HUES64 (cell line): Measurements from ENCODE around the gene MAGEC3. TPM values are rescaled to one million over a fixed set of nuclear protein-coding genes. Genes with fewer than 3 reads are reported as not detected.
"Not testable (repeated sequence)": the region's sequence is repeated elsewhere in the genome, so short reads cannot be mapped to it uniquely, and the experiment has no call there.

ENCODE experiments used
- H3K27ac ChIP-seq: 2 replicates; pipeline ENCODE4 v1.7.0; 2013; ENCODE audit warnings: low read depth, low read length, inconsistent platforms
- H3K27me3 ChIP-seq: 2 replicates; pipeline ENCODE4 v1.6.1; 2013; ENCODE audit warnings: mild to moderate bottlenecking, low read length; ENCODE audit not compliant: insufficient read depth
- H3K36me3 ChIP-seq: 2 replicates; pipeline ENCODE4 v1.6.1; 2013; ENCODE audit warnings: mild to moderate bottlenecking, low read length; ENCODE audit not compliant: insufficient read depth
- H3K4me1 ChIP-seq: 2 replicates; pipeline ENCODE4 v1.6.1; 2013; ENCODE audit warnings: mild to moderate bottlenecking, low read length, moderate library complexity; ENCODE audit not compliant: insufficient read depth
- H3K4me3 ChIP-seq: 2 replicates; pipeline ENCODE4 v1.5.1; 2013; ENCODE audit warnings: mild to moderate bottlenecking, low read length, moderate library complexity
- H3K9ac ChIP-seq: 2 replicates; pipeline ENCODE4 v1.6.1; 2013; ENCODE audit warnings: mild to moderate bottlenecking, low read depth, low read length
- H3K9me3 ChIP-seq: 2 replicates; pipeline ENCODE4 v1.6.1; 2013; ENCODE audit warnings: low read depth, low read length; ENCODE audit not compliant: insufficient read depth
- WGBS: fragments of 150-250, 120-280 bp; methylation state at CpG from one replicate; pipeline ENCODE4 v1.1.7; 2013; ENCODE audit warnings: missing lambda C conversion rate; 5-methylcytosine and 5-hydroxymethylcytosine counted together
- polyA plus RNA-seq, 2 experiments: library from polyadenylated mRNA; stranded (reverse); fragments of 50-300 nt; gene quantifications; one replicate each; pipeline ENCODE4 v1.2.3, GENCODE V29; 2013

The MAGEC3 gene
- not detected for polyA plus RNA-seq (2013, experiment 1 of 2)
- not detected for polyA plus RNA-seq (2013, experiment 2 of 2)

DNA sequence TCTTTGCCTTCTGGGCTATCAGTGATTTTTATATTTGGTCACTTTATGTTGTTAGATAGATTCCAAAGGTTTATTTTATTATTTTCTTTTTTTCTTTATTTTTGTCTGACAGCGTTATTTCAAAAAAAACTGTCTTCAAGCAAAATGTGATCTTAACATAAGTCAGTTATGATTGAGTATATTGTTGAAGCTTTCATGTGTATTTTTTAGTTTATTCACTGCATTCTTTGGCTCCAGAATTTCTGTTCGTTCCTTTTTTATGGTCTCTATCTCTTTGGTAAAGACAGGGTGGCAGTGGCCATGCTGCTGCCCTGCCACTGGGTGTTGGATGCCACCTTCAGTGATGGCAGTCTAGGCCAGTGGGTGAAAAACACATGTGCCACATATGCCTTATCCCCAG, at the start of gene MAGEC3:
TSS of gene MAGEC3 (plus strand) at position 301 of the 400 bp plus-strand sequence. CDS start at position 301, 0 bp downstream.
- 100% methylated on average over 2 of the region's 2 CpGs for WGBS
- H3K9me3 ChIP-seq: no peaks in the 10 kb centered on the region

DNA sequence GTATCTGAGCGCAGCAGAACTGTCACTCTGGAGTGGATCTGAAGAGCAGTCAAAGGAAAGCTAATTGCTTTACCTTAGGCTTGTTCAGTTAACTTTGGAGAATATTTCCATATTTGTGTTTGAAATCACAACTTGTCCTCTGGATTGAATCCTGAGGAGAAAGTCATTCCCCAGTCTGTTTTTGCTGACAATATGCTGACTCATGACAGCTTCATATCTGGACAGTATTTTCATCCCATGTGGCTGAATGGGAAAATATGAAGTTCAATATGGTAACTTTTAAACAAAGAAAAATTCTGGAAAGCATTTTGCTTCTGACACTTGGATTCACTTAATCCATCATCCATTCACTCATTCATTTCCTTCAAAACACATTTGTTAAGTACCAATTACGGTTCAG, 46.3 kb upstream of the MAGEC3 start:
- H3K27ac ChIP-seq: no peak overlapping the region
- H3K9ac ChIP-seq: no peak overlapping the region
- WGBS: 92% methylated on average over 2 of the region's 2 CpGs
- H3K9me3 ChIP-seq: no peaks in the 10 kb centered on the region
- H3K27me3 ChIP-seq: no peaks in the 10 kb centered on the region
- H3K4me1 ChIP-seq: no peaks in the 10 kb centered on the region
- no peak overlapping the region for H3K4me3 ChIP-seq
- no peaks in the 10 kb centered on the region for H3K36me3 ChIP-seq

More for the DNA sequence above, at the start of gene MAGEC3:
- Histone ChIP-seq H3K27me3 (no peaks in the 10 kb centered on the region), H3K4me1 (no peaks in the 10 kb centered on the region), H3K27ac (no peak within 1 kb of the TSS), H3K4me3 (no peak within 1 kb of the TSS), H3K36me3 (no peaks in the 10 kb centered on the region), H3K9ac (no peak within 1 kb of the TSS)

DNA sequence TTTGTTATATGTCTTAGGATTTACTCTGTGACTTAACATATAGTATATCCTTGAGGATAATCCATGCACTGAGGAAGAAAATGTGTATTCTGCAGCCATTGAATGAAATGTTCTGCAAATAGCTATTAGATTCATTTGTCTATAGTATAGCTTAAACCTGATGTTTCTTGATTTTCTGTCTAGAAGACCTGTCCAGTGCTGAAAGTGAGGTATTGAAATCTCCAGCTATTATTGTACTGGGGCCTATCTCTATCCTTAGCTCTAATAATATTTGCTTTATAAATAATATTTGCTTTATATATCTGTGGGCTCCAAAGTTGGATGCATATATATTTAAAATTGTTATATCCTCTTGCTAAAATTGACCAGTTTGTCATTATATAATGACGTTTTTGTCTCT, 26.7 kb upstream of the MAGEC3 start:
- Histone ChIP-seq H3K4me3 (no peak overlapping the region), H3K27ac (no peak overlapping the region), H3K27me3 (no peaks in the 10 kb centered on the region), H3K9ac (no peak overlapping the region), H3K4me1 (no peaks in the 10 kb centered on the region), H3K9me3 (no peaks in the 10 kb centered on the region), H3K36me3 (no peaks in the 10 kb centered on the region)
- WGBS: no CpG with 5 or more reads among the region's 1 CpG

DNA sequence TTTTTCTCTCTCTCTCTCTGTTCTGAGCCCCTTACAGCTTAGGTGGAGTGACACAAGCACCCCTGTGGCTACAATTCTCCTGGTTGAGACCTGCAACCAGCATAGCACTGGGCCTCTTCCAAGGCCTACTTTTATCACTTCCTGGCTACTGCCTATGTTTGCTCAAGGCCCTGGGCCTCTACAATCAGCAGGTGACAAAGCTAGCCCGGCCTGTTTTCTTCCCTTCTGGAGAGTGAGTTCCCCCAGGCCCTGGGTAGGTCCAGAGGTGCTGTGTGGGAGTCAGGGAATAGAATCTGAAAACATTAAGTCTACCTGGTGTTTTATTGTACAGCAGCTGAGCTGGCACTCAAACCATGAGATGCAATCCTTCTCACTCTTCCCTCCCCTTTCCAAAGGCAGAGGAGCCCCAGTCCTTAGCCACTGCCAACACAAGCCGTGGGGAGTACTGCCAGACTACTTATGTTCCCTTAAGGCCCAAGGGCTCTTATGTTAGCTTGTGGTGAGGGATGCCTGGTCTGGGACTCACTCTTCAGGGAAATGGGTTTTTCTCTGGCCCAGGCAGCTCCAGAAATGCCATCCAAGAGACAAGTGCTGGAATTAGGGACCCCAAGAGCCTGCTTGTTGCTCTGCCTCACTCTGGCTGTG, 23.8 kb upstream of the MAGEC3 start:
- no peak overlapping the region for H3K27ac ChIP-seq
- no peak overlapping the region for H3K4me3 ChIP-seq
- WGBS: 86% methylated on average over 1 of the region's 2 CpGs
- no peaks in the 10 kb centered on the region for H3K27me3 ChIP-seq
- H3K9ac ChIP-seq: no peak overlapping the region
- H3K9me3 ChIP-seq: no peaks in the 10 kb centered on the region
- H3K36me3 ChIP-seq: no peaks in the 10 kb centered on the region
- no peaks in the 10 kb centered on the region for H3K4me1 ChIP-seq

DNA sequence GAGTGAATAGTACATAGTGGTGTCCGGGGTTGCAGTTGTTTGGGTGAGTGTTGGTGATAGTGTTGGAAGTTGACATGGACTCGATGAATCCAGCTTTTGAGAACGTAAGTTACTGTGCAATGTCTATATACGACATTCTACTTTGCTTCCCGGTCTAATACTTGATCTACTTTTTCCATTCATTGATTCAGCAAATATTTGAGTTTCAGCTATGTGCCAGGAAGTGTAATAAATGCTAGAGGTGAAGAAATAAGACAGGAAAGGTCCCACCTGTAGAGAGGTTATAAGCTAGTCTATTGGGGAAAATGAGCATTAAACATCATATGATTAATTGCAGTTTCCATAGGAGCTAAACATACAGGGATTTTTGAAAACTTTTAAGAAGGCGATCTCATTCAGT, 22.2 kb upstream of the MAGEC3 start:
- Histone ChIP-seq H3K36me3 (no peaks in the 10 kb centered on the region), H3K27me3 (no peaks in the 10 kb centered on the region), H3K9me3 (no peaks in the 10 kb centered on the region), H3K9ac (no peak overlapping the region), H3K4me3 (no peak overlapping the region), H3K4me1 (no peaks in the 10 kb centered on the region), H3K27ac (no peak overlapping the region)
- 98% methylated on average over 5 of the region's 6 CpGs for WGBS

GRCh38 chrX:141832247-141832646, 5.9 kb upstream of the MAGEC3 start:
- Histone ChIP-seq H3K9ac (no peak overlapping the region), H3K27ac (no peak overlapping the region), H3K36me3 (no peaks in the 10 kb centered on the region), H3K9me3 (no peaks in the 10 kb centered on the region), H3K27me3 (no peaks in the 10 kb centered on the region), H3K4me3 (no peak overlapping the region), H3K4me1 (no peaks in the 10 kb centered on the region)
- 94% methylated on average over 3 of the region's 3 CpGs for WGBS

GRCh38 chrX:141839856-141840255, 1.7 kb downstream of the MAGEC3 start:
- H3K4me1 ChIP-seq: no peaks in the 10 kb centered on the region
- no peak overlapping the region for H3K9ac ChIP-seq
- no peaks in the 10 kb centered on the region for H3K9me3 ChIP-seq
- H3K27ac ChIP-seq: no peak overlapping the region
- 100% methylated on average over 1 of the region's 2 CpGs for WGBS
- no peaks in the 10 kb centered on the region for H3K36me3 ChIP-seq
- H3K4me3 ChIP-seq: no peak overlapping the region
- H3K27me3 ChIP-seq: no peaks in the 10 kb centered on the region

DNA sequence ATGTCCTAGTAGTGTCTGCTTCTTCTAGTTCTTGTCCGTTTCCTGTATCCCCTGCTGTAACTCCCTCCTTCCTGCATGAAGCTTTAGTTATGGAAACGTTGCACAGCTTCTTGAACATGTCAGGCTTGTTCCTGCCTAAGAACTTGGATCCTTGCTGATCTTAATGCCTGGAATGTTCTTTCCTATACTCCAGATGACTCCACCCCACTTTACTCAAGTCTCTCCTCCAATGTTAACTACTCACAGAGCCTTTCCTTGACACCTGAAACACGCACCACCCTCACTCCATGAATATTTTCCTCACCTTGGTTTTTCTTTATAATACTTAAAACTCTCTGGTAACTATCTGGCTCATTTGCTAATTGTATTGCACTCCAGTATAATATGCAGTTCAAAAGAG, 19.4 kb downstream of the MAGEC3 start:
- Histone ChIP-seq H3K9ac (no peak overlapping the region), H3K9me3 (no peaks in the 10 kb centered on the region), H3K4me1 (no peaks in the 10 kb centered on the region), H3K4me3 (no peak overlapping the region), H3K27ac (no peak overlapping the region), H3K27me3 (no peaks in the 10 kb centered on the region), H3K36me3 (no peaks in the 10 kb centered on the region)
- WGBS: 86% methylated on average over 3 of the region's 3 CpGs

DNA sequence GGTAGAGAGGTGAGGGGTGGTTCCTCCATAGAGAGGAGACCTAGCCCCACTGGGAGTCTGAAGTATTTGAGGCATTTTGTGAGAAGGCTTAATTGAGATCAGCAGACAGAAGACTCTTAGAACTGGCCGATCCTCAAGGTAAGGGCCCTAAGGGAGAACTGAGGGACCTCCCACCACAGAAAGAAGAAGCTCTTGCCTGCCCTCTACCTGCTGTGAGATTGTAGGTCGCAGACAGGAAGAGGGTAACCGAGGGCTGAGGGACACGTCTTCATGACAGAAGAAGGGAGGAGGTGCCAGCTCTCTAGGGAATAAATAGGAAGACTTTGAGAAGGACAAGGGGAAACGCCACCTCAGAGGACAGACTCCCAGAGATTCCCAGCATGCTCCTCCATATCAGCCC, 41.5 kb downstream of the MAGEC3 start:
- Histone ChIP-seq H3K36me3 (no peaks in the 10 kb centered on the region), H3K4me3 (no peak overlapping the region), H3K9ac (no peak overlapping the region), H3K27me3 (no peaks in the 10 kb centered on the region), H3K27ac (no peak overlapping the region), H3K9me3 (no peaks in the 10 kb centered on the region), H3K4me1 (no peaks in the 10 kb centered on the region)
- WGBS: 82% methylated on average over 5 of the region's 5 CpGs

- H3K36me3 ChIP-seq, H3K27me3 ChIP-seq, H3K27ac ChIP-seq, H3K9me3 ChIP-seq, H3K4me1 ChIP-seq, H3K9ac ChIP-seq, H3K4me3 ChIP-seq: not testable (repeated sequence)
- WGBS: 92% methylated on average over 5 of the region's 5 CpGs
Observed at GRCh38 chrX:141888811-141889210, 50.7 kb downstream of the MAGEC3 start.

GRCh38 chrX:141894733-141895132, 56.6 kb downstream of the MAGEC3 start:
- Histone ChIP-seq H3K4me1 (no peaks in the 10 kb centered on the region), H3K27me3 (no peaks in the 10 kb centered on the region), H3K36me3 (no peaks in the 10 kb centered on the region), H3K9me3 (no peaks in the 10 kb centered on the region), H3K27ac (no peak overlapping the region), H3K4me3 (no peak overlapping the region), H3K9ac (no peak overlapping the region)
- 91% methylated on average over 7 of the region's 7 CpGs for WGBS

GRCh38 chrX:141897690-141898089, 59.6 kb downstream of the MAGEC3 start:
- no peak overlapping the region for H3K27ac ChIP-seq
- H3K36me3 ChIP-seq: no peaks in the 10 kb centered on the region
- WGBS: 90% methylated on average over 1 of the region's 2 CpGs
- H3K4me3 ChIP-seq: no peak overlapping the region
- no peak overlapping the region for H3K9ac ChIP-seq
- no peaks in the 10 kb centered on the region for H3K27me3 ChIP-seq
- H3K4me1 ChIP-seq: no peaks in the 10 kb centered on the region
- no peaks in the 10 kb centered on the region for H3K9me3 ChIP-seq
